HCT116 (cell line): Measurements from ENCODE around the gene SCRN2. TPM values are rescaled to one million over a fixed set of nuclear protein-coding genes. Genes with fewer than 3 reads are reported as not detected.

Source experiments
- ATAC-seq: fragments of 200-7000 bp; cut with Tn5 transposase; 2 replicates; pipeline ENCODE4 v1.9.1; 2020; ENCODE audit warnings: mild to moderate bottlenecking, moderate library complexity
- BruUV-seq: library from RNA; stranded (reverse); fragments of 400-500 nt; replicated peaks from 2 replicates; lab custom pipeline; 2021; lab: Mats Ljungman, UMichigan
- CTCF ChIA-PET: fragments of 300-600 bp; sonication (Branson Sonifier 250); formaldehyde crosslinking; loops from one replicate; lab custom pipeline; 2021; ENCODE audit warnings: antibody characterized with exemption; lab: Charles Lee
- POLR2A ChIA-PET: fragments of 300-600, 350-600 bp; sonication (Branson Sonifier 250); formaldehyde crosslinking; loops from one replicate; lab custom pipeline; 2021; ENCODE audit warnings: antibody characterized with exemption; lab: Charles Lee
- RAD21 ChIA-PET, 2 experiments: fragments of 300-600 bp; sonication (Branson Sonifier 250); formaldehyde crosslinking; loops; one replicate each; lab custom pipeline; 2023; ENCODE audit warnings: low total read pairs in 2 of 2; ENCODE audit not compliant: uncharacterized antibody in 2 of 2, unreplicated experiment in 2 of 2, low non-redundant PET in 1 of 2; lab: Charles Lee
- DNase-seq: peaks from one replicate; pipeline ENCODE4 v3.0.0-alpha.2; 2010; ENCODE audit warnings: low read depth, low spot score
- H2AFZ ChIP-seq: fragments of 200-600 bp; shearing (Covaris generic), sonication (generic); 2 replicates; pipeline ENCODE4 v1.6.1; 2017; ENCODE audit warnings: low read depth, mixed run types, mixed read lengths, antibody characterized with exemption, low read length; ENCODE audit not compliant: poor library complexity, severe bottlenecking
- H3K27ac ChIP-seq: 2 replicates; pipeline ENCODE4 v1.5.1; 2012; ENCODE audit warnings: low read depth, low read length
- H3K27me3 ChIP-seq: fragments of 200-600 bp; sonication (generic); 2 replicates; pipeline ENCODE4 v1.6.1; 2016; ENCODE audit warnings: mixed run types, low read length, mixed read lengths; ENCODE audit not compliant: insufficient read depth
- H3K36me3 ChIP-seq, 2 experiments: fragments of 200-500 bp in 1 of 2; fragments of 200-600 bp in 1 of 2; sonication (Bioruptor generic) in 1 of 2; sonication (generic) in 1 of 2; 2 replicates each; pipeline versions ENCODE4 v1.5.1 to v1.6.1; 2014 to 2016; ENCODE audit warnings: low read length in 2 of 2, inconsistent platforms in 1 of 2, mixed read lengths in 1 of 2, mixed run types in 1 of 2; ENCODE audit not compliant: insufficient read depth in 2 of 2, control insufficient read depth in 1 of 2
- H3K4me1 ChIP-seq, 2 experiments: fragments of 200-600 bp in 1 of 2; sonication (generic) in 1 of 2; 2 replicates each; pipeline versions ENCODE4 v1.5.1 to v1.6.1; 2012 to 2017; ENCODE audit warnings: low read length in 2 of 2, inconsistent platforms in 1 of 2, mild to moderate bottlenecking in 1 of 2, mixed read lengths in 1 of 2, mixed run types in 1 of 2, moderate library complexity in 1 of 2; ENCODE audit not compliant: insufficient read depth in 2 of 2, control insufficient read depth in 1 of 2
- H3K4me2 ChIP-seq: fragments of 200-600 bp; sonication (generic); 2 replicates; pipeline ENCODE4 v1.6.1; 2017; ENCODE audit warnings: mixed run types, low read length, mixed read lengths
- H3K4me3 ChIP-seq, 2 experiments: fragments of 200-600 bp in 1 of 2; sonication (generic) in 1 of 2; replicated peaks in 1 of 2; 2 replicates each; pipeline ENCODE4 v1.5.1; 2011 to 2016; ENCODE audit warnings: low read length in 2 of 2, control low read depth in 1 of 2, low read depth in 1 of 2, mild to moderate bottlenecking in 1 of 2, mixed read lengths in 1 of 2, mixed run types in 1 of 2
- H3K79me2 ChIP-seq: fragments of 200-600 bp; sonication (generic); 2 replicates; pipeline ENCODE4 v1.6.1; 2017; ENCODE audit warnings: mild to moderate bottlenecking, mixed run types, low read length, moderate library complexity, mixed read lengths; ENCODE audit not compliant: insufficient read depth
- H3K9ac ChIP-seq: fragments of 200-600 bp; sonication (generic); 2 replicates; pipeline ENCODE4 v1.6.1; 2016; ENCODE audit warnings: low read length, mixed read lengths
- H3K9me2 ChIP-seq: fragments of 200-600 bp; sonication (generic), shearing (Covaris generic); 2 replicates; pipeline ENCODE4 v1.6.1; 2017; ENCODE audit warnings: mixed run types, mild to moderate bottlenecking, moderate library complexity; ENCODE audit not compliant: insufficient read depth
- H3K9me3 ChIP-seq, 2 experiments: fragments of 200-500 bp in 1 of 2; fragments of 200-600 bp in 1 of 2; sonication (Bioruptor generic) in 1 of 2; sonication (generic) in 1 of 2; 2 replicates each; pipeline ENCODE4 v1.6.1; 2014 to 2017; ENCODE audit warnings: low read length in 2 of 2, mixed read lengths in 2 of 2, inconsistent platforms in 1 of 2, low read depth in 1 of 2, mild to moderate bottlenecking in 1 of 2, mixed run types in 1 of 2, moderate library complexity in 1 of 2; ENCODE audit not compliant: control insufficient read depth in 1 of 2, insufficient read depth in 1 of 2
- H4K20me1 ChIP-seq: fragments of 200-600 bp; sonication (generic), shearing (Covaris generic); 2 replicates; pipeline ENCODE4 v1.6.1; 2017; ENCODE audit warnings: mixed run types, mild to moderate bottlenecking, moderate library complexity; ENCODE audit not compliant: insufficient read depth
- CBX3 ChIP-seq: IDR thresholded peaks from 2 replicates; pipeline ENCODE4 v1.6.1; 2012; ENCODE audit warnings: low read depth
- CEBPB ChIP-seq: IDR thresholded peaks from 2 replicates; pipeline ENCODE4 v1.6.1; 2012; ENCODE audit warnings: low read depth
- EGR1 ChIP-seq: IDR thresholded peaks from 2 replicates; pipeline ENCODE4 v1.6.1; 2012; ENCODE audit warnings: low read depth
- ELF1 ChIP-seq: IDR thresholded peaks from 2 replicates; pipeline ENCODE4 v1.6.1; 2012; ENCODE audit warnings: low read depth, borderline replicate concordance
- EZH2 ChIP-seq: fragments of 200-600 bp; sonication (generic); IDR thresholded peaks from 2 replicates; pipeline ENCODE4 v1.6.1; 2017; ENCODE audit warnings: antibody characterized with exemption, mixed run types
- EZH2phosphoT487 ChIP-seq: fragments of 200-600 bp; IDR thresholded peaks from 2 replicates; pipeline ENCODE4 v1.6.1; 2018; ENCODE audit warnings: antibody characterized with exemption, borderline replicate concordance
- FOSL1 ChIP-seq: IDR thresholded peaks from 2 replicates; pipeline ENCODE4 v1.6.1; 2012; ENCODE audit warnings: low read depth
- JUND ChIP-seq: IDR thresholded peaks from 2 replicates; pipeline ENCODE4 v1.6.1; 2012
- POLR2A ChIP-seq: IDR thresholded peaks from 2 replicates; pipeline ENCODE4 v1.7.0; 2011; ENCODE audit warnings: borderline replicate concordance; ENCODE audit not compliant: insufficient read depth, insufficient read length; ENCODE audit errors: extremely low read depth
- POLR2AphosphoS5 ChIP-seq: IDR thresholded peaks from 2 replicates; pipeline ENCODE4 v1.6.1; 2011; ENCODE audit warnings: mild to moderate bottlenecking, low read depth, low read length, moderate library complexity
- RAD21 ChIP-seq: IDR thresholded peaks from 2 replicates; pipeline ENCODE4 v1.6.1; 2012; ENCODE audit warnings: low read depth, mild to moderate bottlenecking
- SP1 ChIP-seq: IDR thresholded peaks from 2 replicates; pipeline ENCODE4 v1.6.1; 2012; ENCODE audit warnings: low read depth
- SRF ChIP-seq: IDR thresholded peaks from 2 replicates; pipeline ENCODE4 v1.6.1; 2012; ENCODE audit warnings: low read depth
- TCF7L2 ChIP-seq: IDR thresholded peaks from 2 replicates; pipeline ENCODE4 v1.7.0; 2011; ENCODE audit warnings: borderline replicate concordance, inconsistent platforms; ENCODE audit not compliant: insufficient read depth, insufficient read length; ENCODE audit errors: extremely low read depth
- ZFX ChIP-seq: fragments of 450-650 bp; IDR thresholded peaks from 2 replicates; pipeline ENCODE4 v1.6.1; 2017
- intact Hi-C: fragments of 100-400 bp; cut with micrococcal nuclease; formaldehyde crosslinking; loops from 2 replicates; pipeline ENCODE4 v1.10.0; 2022
- total RNA-seq: library from RNA; stranded (reverse); gene quantifications from one replicate; pipeline ENCODE4 v1.2.1, GENCODE V29; 2021; ENCODE audit not compliant: unreplicated experiment
- TF ChIP-seq, protein P1 (sequence below): IDR thresholded peaks from 2 replicates; pipeline ENCODE4 v1.6.1; 2012
- TF ChIP-seq, protein P2 (sequence below): IDR thresholded peaks from 2 replicates; pipeline ENCODE4 v1.6.1; 2012
- TF ChIP-seq, protein P3 (sequence below), 3 experiments: fragments of 200-600 bp in 1 of 3; sonication (generic) in 1 of 3; IDR thresholded peaks in 2 of 3; conservative IDR thresholded peaks in 1 of 3; 2 replicates each; pipeline ENCODE4 v1.5.1; 2012 to 2017; ENCODE audit warnings: low read depth in 2 of 3, low read length in 2 of 3, antibody characterized with exemption in 1 of 3, borderline replicate concordance in 1 of 3, control low read depth in 1 of 3, mild to moderate bottlenecking in 1 of 3, mixed read lengths in 1 of 3, mixed run types in 1 of 3, moderate library complexity in 1 of 3; ENCODE audit not compliant: insufficient read depth in 1 of 3
- TF ChIP-seq, protein P4 (sequence below): IDR thresholded peaks from 2 replicates; pipeline ENCODE4 v1.6.1; 2012; ENCODE audit warnings: low read depth
- TF ChIP-seq, protein P5 (sequence below): IDR thresholded peaks from 2 replicates; pipeline ENCODE4 v1.6.1; 2011; ENCODE audit warnings: mild to moderate bottlenecking, low read length, moderate library complexity; ENCODE audit not compliant: insufficient replicate concordance; ENCODE audit errors: extremely low read depth

SCRN2 gene
- total RNA-seq, 1 experiment from 2014 or later: 53.2 TPM

DNA sequence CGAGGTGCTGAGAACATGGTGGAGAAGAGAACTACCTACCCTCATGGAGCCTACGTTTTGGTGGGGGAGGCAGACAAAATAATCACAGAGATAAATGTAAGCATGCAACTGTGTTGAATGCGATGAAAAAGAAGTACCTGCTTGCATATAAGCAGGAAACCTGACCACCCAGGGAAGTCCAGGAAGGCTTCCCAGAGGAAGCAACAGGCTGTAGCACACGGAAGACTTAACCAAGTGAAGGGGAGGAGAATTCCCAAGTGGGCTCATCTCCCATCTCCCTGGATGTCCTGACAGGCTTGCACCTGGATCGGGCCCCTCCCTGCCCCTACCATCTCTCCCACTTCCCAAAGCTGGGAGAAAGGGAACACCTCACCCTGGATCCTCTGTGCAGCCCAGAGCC, 2.0 kb downstream of the SCRN2 start:
- no TSS peak for BruUV-seq
- Histone ChIP-seq H3K9me2 (no peaks in the 10 kb centered on the region), H3K36me3 (peaks cover 0 to 12% of the 10 kb centered on the region in 2 experiments; a peak in 1 of 4 replicates), H3K4me3 (no peak overlapping the region), H3K9me3 (no peaks in the 10 kb centered on the region), H3K4me1 (peaks cover 25 to 39% of the 10 kb centered on the region in 2 experiments), H2AFZ (no peak overlapping the region), H3K9ac (no peak overlapping the region), H3K4me2 (no peak overlapping the region)
- intact Hi-C loops: no loop called here
- DNase-seq (no peak), ATAC-seq (no peak)
- ChIA-PET POLR2A (interaction anchor here (3.5 kb wide), 1 partner anchor 56 kb away, joined by 24 read pairs; the partner anchor contains the start of gene SP2), CTCF (no interaction called here)
- no peak for TF ChIP-seq FOSL1
- TF ChIP-seq, protein P1, sequence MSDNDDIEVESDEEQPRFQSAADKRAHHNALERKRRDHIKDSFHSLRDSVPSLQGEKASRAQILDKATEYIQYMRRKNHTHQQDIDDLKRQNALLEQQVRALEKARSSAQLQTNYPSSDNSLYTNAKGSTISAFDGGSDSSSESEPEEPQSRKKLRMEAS: no peak
- TF ChIP-seq ELF1: no peak
- no peak for TF ChIP-seq EZH2phosphoT487
- TF ChIP-seq RAD21: no peak
- TF ChIP-seq POLR2AphosphoS5: no peak
- TF ChIP-seq, protein P2, sequence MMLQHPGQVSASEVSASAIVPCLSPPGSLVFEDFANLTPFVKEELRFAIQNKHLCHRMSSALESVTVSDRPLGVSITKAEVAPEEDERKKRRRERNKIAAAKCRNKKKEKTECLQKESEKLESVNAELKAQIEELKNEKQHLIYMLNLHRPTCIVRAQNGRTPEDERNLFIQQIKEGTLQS: no peak
- TF ChIP-seq, protein P3, sequence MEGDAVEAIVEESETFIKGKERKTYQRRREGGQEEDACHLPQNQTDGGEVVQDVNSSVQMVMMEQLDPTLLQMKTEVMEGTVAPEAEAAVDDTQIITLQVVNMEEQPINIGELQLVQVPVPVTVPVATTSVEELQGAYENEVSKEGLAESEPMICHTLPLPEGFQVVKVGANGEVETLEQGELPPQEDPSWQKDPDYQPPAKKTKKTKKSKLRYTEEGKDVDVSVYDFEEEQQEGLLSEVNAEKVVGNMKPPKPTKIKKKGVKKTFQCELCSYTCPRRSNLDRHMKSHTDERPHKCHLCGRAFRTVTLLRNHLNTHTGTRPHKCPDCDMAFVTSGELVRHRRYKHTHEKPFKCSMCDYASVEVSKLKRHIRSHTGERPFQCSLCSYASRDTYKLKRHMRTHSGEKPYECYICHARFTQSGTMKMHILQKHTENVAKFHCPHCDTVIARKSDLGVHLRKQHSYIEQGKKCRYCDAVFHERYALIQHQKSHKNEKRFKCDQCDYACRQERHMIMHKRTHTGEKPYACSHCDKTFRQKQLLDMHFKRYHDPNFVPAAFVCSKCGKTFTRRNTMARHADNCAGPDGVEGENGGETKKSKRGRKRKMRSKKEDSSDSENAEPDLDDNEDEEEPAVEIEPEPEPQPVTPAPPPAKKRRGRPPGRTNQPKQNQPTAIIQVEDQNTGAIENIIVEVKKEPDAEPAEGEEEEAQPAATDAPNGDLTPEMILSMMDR (IDR thresholded peaks at IDR 0.05 in 2 of 3, conservative IDR thresholded peaks at IDR 0.05 in 1 of 3; ENCODE audit: borderline replicate concordance in 1 of 3, insufficient read depth in 1 of 3, low read depth in 2 of 3, low read length in 2 of 3): no peak
- TF ChIP-seq POLR2A: no peak
- TF ChIP-seq, protein P4, sequence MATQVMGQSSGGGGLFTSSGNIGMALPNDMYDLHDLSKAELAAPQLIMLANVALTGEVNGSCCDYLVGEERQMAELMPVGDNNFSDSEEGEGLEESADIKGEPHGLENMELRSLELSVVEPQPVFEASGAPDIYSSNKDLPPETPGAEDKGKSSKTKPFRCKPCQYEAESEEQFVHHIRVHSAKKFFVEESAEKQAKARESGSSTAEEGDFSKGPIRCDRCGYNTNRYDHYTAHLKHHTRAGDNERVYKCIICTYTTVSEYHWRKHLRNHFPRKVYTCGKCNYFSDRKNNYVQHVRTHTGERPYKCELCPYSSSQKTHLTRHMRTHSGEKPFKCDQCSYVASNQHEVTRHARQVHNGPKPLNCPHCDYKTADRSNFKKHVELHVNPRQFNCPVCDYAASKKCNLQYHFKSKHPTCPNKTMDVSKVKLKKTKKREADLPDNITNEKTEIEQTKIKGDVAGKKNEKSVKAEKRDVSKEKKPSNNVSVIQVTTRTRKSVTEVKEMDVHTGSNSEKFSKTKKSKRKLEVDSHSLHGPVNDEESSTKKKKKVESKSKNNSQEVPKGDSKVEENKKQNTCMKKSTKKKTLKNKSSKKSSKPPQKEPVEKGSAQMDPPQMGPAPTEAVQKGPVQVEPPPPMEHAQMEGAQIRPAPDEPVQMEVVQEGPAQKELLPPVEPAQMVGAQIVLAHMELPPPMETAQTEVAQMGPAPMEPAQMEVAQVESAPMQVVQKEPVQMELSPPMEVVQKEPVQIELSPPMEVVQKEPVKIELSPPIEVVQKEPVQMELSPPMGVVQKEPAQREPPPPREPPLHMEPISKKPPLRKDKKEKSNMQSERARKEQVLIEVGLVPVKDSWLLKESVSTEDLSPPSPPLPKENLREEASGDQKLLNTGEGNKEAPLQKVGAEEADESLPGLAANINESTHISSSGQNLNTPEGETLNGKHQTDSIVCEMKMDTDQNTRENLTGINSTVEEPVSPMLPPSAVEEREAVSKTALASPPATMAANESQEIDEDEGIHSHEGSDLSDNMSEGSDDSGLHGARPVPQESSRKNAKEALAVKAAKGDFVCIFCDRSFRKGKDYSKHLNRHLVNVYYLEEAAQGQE: no peak
- no peak for TF ChIP-seq EGR1
- no peak for TF ChIP-seq SP1
- no peak for TF ChIP-seq CBX3
- TF ChIP-seq CEBPB: no peak
- no peak for TF ChIP-seq JUND
- no peak for TF ChIP-seq EZH2
- TF ChIP-seq, protein P5, sequence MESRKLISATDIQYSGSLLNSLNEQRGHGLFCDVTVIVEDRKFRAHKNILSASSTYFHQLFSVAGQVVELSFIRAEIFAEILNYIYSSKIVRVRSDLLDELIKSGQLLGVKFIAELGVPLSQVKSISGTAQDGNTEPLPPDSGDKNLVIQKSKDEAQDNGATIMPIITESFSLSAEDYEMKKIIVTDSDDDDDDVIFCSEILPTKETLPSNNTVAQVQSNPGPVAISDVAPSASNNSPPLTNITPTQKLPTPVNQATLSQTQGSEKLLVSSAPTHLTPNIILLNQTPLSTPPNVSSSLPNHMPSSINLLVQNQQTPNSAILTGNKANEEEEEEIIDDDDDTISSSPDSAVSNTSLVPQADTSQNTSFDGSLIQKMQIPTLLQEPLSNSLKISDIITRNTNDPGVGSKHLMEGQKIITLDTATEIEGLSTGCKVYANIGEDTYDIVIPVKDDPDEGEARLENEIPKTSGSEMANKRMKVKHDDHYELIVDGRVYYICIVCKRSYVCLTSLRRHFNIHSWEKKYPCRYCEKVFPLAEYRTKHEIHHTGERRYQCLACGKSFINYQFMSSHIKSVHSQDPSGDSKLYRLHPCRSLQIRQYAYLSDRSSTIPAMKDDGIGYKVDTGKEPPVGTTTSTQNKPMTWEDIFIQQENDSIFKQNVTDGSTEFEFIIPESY: no peak
- TF ChIP-seq TCF7L2: no peak
- TF ChIP-seq ZFX: no peak
- TF ChIP-seq SRF: no peak
- TF ChIP-seq, all 23 proteins: peak for 0
- Histone ChIP-seq H3K27ac (no peak overlapping the region), H4K20me1 (no peaks in the 10 kb centered on the region), H3K79me2 (peaks cover 6% of the 10 kb centered on the region; the same call in 1 of the 2 replicates), H3K27me3 (no peaks in the 10 kb centered on the region)
- RAD21 ChIA-PET: interaction anchor here in 1 of 2 experiments (0.6 kb wide), 1 partner anchor 142 kb away, joined by 4 read pairs; no protein-coding TSS in a partner anchor
